ENCODE measurements around the gene OR2AT4.

The OR2AT4 gene

GRCh38 chr11:75126564-75126963 lies 29.9 kb upstream of the OR2AT4 start:
- H3K4me2 ChIP-seq (ENCODE audit: low read depth, low read length, poor library complexity, severe bottlenecking), result no peak overlapping the region
- H3K27me3 ChIP-seq (ENCODE audit: insufficient read depth, low read length, poor library complexity, severe bottlenecking), result no peaks in the 10 kb centered on the region
- TF ChIP-seq EZH2phosphoT487 (IDR thresholded peaks at IDR 0.05; ENCODE audit: borderline replicate concordance) (no peak), CTCF (conservative IDR thresholded peaks at IDR 0.05; ENCODE audit: low read length) (no peak)
- no peaks in the 10 kb centered on the region for H3K36me3 ChIP-seq (ENCODE audit: insufficient read depth, low read length)
- H3F3A ChIP-seq (ENCODE audit: low read depth), result no peaks in the 10 kb centered on the region
- no peak overlapping the region for H3K4me3 ChIP-seq (ENCODE audit: low read length, poor library complexity, severe bottlenecking)
- no peak overlapping the region for H3K9ac ChIP-seq (ENCODE audit: low read depth, low read length, poor library complexity, severe bottlenecking)
- no peaks in the 10 kb centered on the region for H3K79me2 ChIP-seq (ENCODE audit: insufficient read depth, low read length)
- no peaks in the 10 kb centered on the region for H3K9me2 ChIP-seq (replicated peaks; ENCODE audit: low read depth, low read length)
- H3K4me1 ChIP-seq (ENCODE audit: insufficient read depth, low read length, poor library complexity, severe bottlenecking), result no peaks in the 10 kb centered on the region
- no peaks in the 10 kb centered on the region for H3K9me3 ChIP-seq (ENCODE audit: insufficient read depth, low read depth, low read length)
- H2AFZ ChIP-seq (ENCODE audit: low read length), result no peak overlapping the region
- H4K20me1 ChIP-seq (ENCODE audit: insufficient read depth, low read length, poor library complexity, severe bottlenecking), result no peaks in the 10 kb centered on the region

GRCh38 chr11:75118577-75118976 lies 21.9 kb upstream of the OR2AT4 start:
- Histone ChIP-seq H3K9ac (ENCODE audit: low read depth, low read length, poor library complexity, severe bottlenecking) (no peak overlapping the region), H3K79me2 (ENCODE audit: insufficient read depth, low read length) (no peaks in the 10 kb centered on the region), H3K27me3 (ENCODE audit: insufficient read depth, low read length, poor library complexity, severe bottlenecking) (no peaks in the 10 kb centered on the region), H3F3A (ENCODE audit: low read depth) (no peaks in the 10 kb centered on the region), H3K4me2 (ENCODE audit: low read depth, low read length, poor library complexity, severe bottlenecking) (no peak overlapping the region), H3K4me1 (ENCODE audit: insufficient read depth, low read length, poor library complexity, severe bottlenecking) (no peaks in the 10 kb centered on the region), H3K36me3 (ENCODE audit: insufficient read depth, low read length) (no peaks in the 10 kb centered on the region), H4K20me1 (ENCODE audit: insufficient read depth, low read length, poor library complexity, severe bottlenecking) (no peaks in the 10 kb centered on the region), H3K4me3 (ENCODE audit: low read length, poor library complexity, severe bottlenecking) (no peak overlapping the region), H2AFZ (ENCODE audit: low read length) (no peak overlapping the region), H3K9me3 (ENCODE audit: insufficient read depth, low read depth, low read length) (0 out of 2 replicates have a peak, but pooled peaks cover 4% of the 10 kb centered on the region), H3K9me2 (replicated peaks; ENCODE audit: low read depth, low read length) (no peaks in the 10 kb centered on the region)
- no peak for TF ChIP-seq EZH2phosphoT487 (IDR thresholded peaks at IDR 0.05; ENCODE audit: borderline replicate concordance)
- no peak for TF ChIP-seq CTCF (conservative IDR thresholded peaks at IDR 0.05; ENCODE audit: low read length)

- Histone ChIP-seq H3K9me2 (replicated peaks; ENCODE audit: low read depth, low read length) (no peaks in the 10 kb centered on the region), H4K20me1 (ENCODE audit: insufficient read depth, low read length, poor library complexity, severe bottlenecking) (no peaks in the 10 kb centered on the region), H3K9ac (ENCODE audit: low read depth, low read length, poor library complexity, severe bottlenecking) (no peak overlapping the region), H3K79me2 (ENCODE audit: insufficient read depth, low read length) (no peaks in the 10 kb centered on the region), H3K4me3 (ENCODE audit: low read length, poor library complexity, severe bottlenecking) (no peak overlapping the region), H3F3A (ENCODE audit: low read depth) (no peaks in the 10 kb centered on the region), H3K4me1 (ENCODE audit: insufficient read depth, low read length, poor library complexity, severe bottlenecking) (no peaks in the 10 kb centered on the region), H3K36me3 (ENCODE audit: insufficient read depth, low read length) (no peaks in the 10 kb centered on the region), H2AFZ (ENCODE audit: low read length) (no peak overlapping the region), H3K9me3 (ENCODE audit: insufficient read depth, low read depth, low read length) (0 out of 2 replicates have a peak, but pooled peaks cover 4% of the 10 kb centered on the region), H3K27me3 (ENCODE audit: insufficient read depth, low read length, poor library complexity, severe bottlenecking) (peaks cover 8% of the 10 kb centered on the region), H3K4me2 (ENCODE audit: low read depth, low read length, poor library complexity, severe bottlenecking) (no peak overlapping the region)
- no peak for TF ChIP-seq EZH2phosphoT487 (IDR thresholded peaks at IDR 0.05; ENCODE audit: borderline replicate concordance)
- TF ChIP-seq CTCF (conservative IDR thresholded peaks at IDR 0.05; ENCODE audit: low read length), result no peak
These were observed 17.8 kb upstream of the OR2AT4 start for GRCh38 chr11:75114465-75114864.

All from Loucy (cell line).